Loucy (cell line): Measurements from ENCODE around the gene ADAMTS16.

Experiments used
- H2AFZ ChIP-seq: fragments of 200-600 bp; sonication (generic); 2 replicates; pipeline ENCODE4 v1.6.0; 2016; ENCODE audit warnings: antibody characterized with exemption, mild to moderate bottlenecking, low read length, moderate library complexity
- H3F3A ChIP-seq: fragments of 200-600 bp; 2 replicates; pipeline ENCODE4 v1.6.0; 2016; ENCODE audit warnings: antibody characterized with exemption, low read depth, mild to moderate bottlenecking
- H3K27me3 ChIP-seq: fragments of 200-600 bp; sonication (generic); 2 replicates; pipeline ENCODE4 v1.6.1; 2014; ENCODE audit warnings: low read length, mild to moderate bottlenecking; ENCODE audit not compliant: insufficient read depth, poor library complexity, severe bottlenecking
- H3K36me3 ChIP-seq: fragments of 200-600 bp; sonication (generic); 2 replicates; pipeline ENCODE4 v1.6.1; 2016; ENCODE audit warnings: low read length; ENCODE audit not compliant: insufficient read depth
- H3K4me1 ChIP-seq: fragments of 200-600 bp; sonication (generic); 2 replicates; pipeline ENCODE4 v1.5.1; 2014; ENCODE audit warnings: low read length, mild to moderate bottlenecking; ENCODE audit not compliant: insufficient read depth, poor library complexity, severe bottlenecking
- H3K4me2 ChIP-seq: fragments of 200-600 bp; sonication (generic); 2 replicates; pipeline ENCODE4 v1.6.0; 2014; ENCODE audit warnings: antibody characterized with exemption, low read length, low read depth, mild to moderate bottlenecking; ENCODE audit not compliant: poor library complexity, severe bottlenecking
- H3K4me3 ChIP-seq: fragments of 200-600 bp; sonication (generic); 2 replicates; pipeline ENCODE4 v1.5.1; 2014; ENCODE audit warnings: low read length, mild to moderate bottlenecking, mixed read lengths; ENCODE audit not compliant: poor library complexity, severe bottlenecking
- H3K79me2 ChIP-seq: fragments of 200-600 bp; sonication (generic); 2 replicates; pipeline ENCODE4 v1.6.1; 2014; ENCODE audit warnings: low read length; ENCODE audit not compliant: insufficient read depth
- H3K9ac ChIP-seq: fragments of 200-600 bp; sonication (generic); 2 replicates; pipeline ENCODE4 v1.6.0; 2014; ENCODE audit warnings: mild to moderate bottlenecking, low read depth, low read length, moderate library complexity; ENCODE audit not compliant: poor library complexity, severe bottlenecking
- H3K9me2 ChIP-seq: fragments of 200-600 bp; sonication (generic); replicated peaks from 2 replicates; pipeline ENCODE4 v1.6.1; 2016; ENCODE audit warnings: low read depth, low read length, mixed read lengths
- H3K9me3 ChIP-seq: fragments of 200-600 bp; sonication (generic); 2 replicates; pipeline ENCODE4 v1.6.1; 2014; ENCODE audit warnings: mild to moderate bottlenecking, antibody characterized with exemption, low read length, low read depth; ENCODE audit not compliant: insufficient read depth
- H4K20me1 ChIP-seq: fragments of 200-600 bp; sonication (generic); 2 replicates; pipeline ENCODE4 v1.6.0; 2014; ENCODE audit warnings: antibody characterized with exemption, low read length, mild to moderate bottlenecking; ENCODE audit not compliant: insufficient read depth, poor library complexity, severe bottlenecking
- EZH2phosphoT487 ChIP-seq: fragments of 200-600 bp; IDR thresholded peaks from 2 replicates; pipeline ENCODE4 v1.6.1; 2018; ENCODE audit warnings: antibody characterized with exemption, mild to moderate bottlenecking, moderate library complexity, borderline replicate concordance
- TF ChIP-seq, protein P1 (sequence below): fragments of 200-600 bp; sonication (generic); conservative IDR thresholded peaks from 2 replicates; pipeline ENCODE4 v1.5.1; 2014; ENCODE audit warnings: mild to moderate bottlenecking, antibody characterized with exemption, low read length

Gene ADAMTS16

DNA sequence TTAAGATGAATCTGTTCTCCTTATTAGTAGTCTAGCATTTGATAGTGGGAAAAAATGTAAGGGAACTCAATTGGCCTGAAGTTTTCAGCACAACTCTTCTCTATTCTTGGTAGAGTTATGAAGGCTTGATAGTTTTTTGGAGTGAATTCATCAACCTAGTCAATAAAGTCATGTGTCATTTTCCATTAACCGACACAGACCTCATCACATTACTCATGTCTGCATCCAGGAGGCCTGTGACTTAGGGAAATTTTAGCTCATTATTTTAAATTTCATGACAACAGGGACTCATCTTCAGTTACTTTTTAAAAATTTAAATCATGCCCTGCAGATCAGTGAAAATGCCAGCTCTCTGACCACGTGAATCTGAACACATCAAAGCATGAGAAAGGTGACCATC, 63.3 kb downstream of the ADAMTS16 start:
- H3K27me3 ChIP-seq = no peaks in the 10 kb centered on the region
- H3K4me3 ChIP-seq = no peak overlapping the region
- no peak overlapping the region for H2AFZ ChIP-seq
- no peaks in the 10 kb centered on the region for H3F3A ChIP-seq
- no peak for TF ChIP-seq EZH2phosphoT487
- no peaks in the 10 kb centered on the region for H4K20me1 ChIP-seq
- no peaks in the 10 kb centered on the region; the same call in 1 of the 2 replicates for H3K9me3 ChIP-seq
- no peaks in the 10 kb centered on the region for H3K4me1 ChIP-seq
- no peaks in the 10 kb centered on the region for H3K79me2 ChIP-seq
- no peak overlapping the region for H3K4me2 ChIP-seq
- no peaks in the 10 kb centered on the region for H3K9me2 ChIP-seq
- H3K36me3 ChIP-seq = no peaks in the 10 kb centered on the region
- no peak overlapping the region for H3K9ac ChIP-seq

DNA sequence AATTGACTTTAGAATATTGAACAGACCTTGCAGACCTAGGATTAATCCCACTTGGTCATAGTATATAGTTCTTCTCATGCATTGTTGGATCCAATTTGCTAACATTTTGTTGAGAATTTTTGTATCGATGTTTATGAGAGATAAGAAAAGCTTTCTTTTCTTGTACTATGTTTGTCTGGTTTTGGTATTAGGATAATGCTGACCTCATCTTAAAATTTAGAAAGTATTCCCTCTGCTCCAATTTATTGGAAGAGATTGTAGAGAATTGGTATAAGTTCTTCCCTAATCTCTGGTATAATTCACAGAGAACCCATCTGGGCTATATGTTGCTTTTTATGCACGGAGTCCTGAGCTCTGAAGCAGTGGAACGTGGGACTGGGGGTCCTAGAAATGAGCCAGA, 67.7 kb downstream of the ADAMTS16 start:
- Histone ChIP-seq H3K9me3 (no peaks in the 10 kb centered on the region), H4K20me1 (no peaks in the 10 kb centered on the region), H3K79me2 (no peaks in the 10 kb centered on the region), H2AFZ (no peak overlapping the region), H3K4me1 (no peaks in the 10 kb centered on the region), H3F3A (no peaks in the 10 kb centered on the region), H3K9ac (no peak overlapping the region), H3K27me3 (no peaks in the 10 kb centered on the region), H3K36me3 (no peaks in the 10 kb centered on the region), H3K9me2 (no peaks in the 10 kb centered on the region), H3K4me3 (no peak overlapping the region), H3K4me2 (no peak overlapping the region)
- TF ChIP-seq EZH2phosphoT487 = no peak
- TF ChIP-seq, protein P1, sequence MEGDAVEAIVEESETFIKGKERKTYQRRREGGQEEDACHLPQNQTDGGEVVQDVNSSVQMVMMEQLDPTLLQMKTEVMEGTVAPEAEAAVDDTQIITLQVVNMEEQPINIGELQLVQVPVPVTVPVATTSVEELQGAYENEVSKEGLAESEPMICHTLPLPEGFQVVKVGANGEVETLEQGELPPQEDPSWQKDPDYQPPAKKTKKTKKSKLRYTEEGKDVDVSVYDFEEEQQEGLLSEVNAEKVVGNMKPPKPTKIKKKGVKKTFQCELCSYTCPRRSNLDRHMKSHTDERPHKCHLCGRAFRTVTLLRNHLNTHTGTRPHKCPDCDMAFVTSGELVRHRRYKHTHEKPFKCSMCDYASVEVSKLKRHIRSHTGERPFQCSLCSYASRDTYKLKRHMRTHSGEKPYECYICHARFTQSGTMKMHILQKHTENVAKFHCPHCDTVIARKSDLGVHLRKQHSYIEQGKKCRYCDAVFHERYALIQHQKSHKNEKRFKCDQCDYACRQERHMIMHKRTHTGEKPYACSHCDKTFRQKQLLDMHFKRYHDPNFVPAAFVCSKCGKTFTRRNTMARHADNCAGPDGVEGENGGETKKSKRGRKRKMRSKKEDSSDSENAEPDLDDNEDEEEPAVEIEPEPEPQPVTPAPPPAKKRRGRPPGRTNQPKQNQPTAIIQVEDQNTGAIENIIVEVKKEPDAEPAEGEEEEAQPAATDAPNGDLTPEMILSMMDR = no peak

DNA sequence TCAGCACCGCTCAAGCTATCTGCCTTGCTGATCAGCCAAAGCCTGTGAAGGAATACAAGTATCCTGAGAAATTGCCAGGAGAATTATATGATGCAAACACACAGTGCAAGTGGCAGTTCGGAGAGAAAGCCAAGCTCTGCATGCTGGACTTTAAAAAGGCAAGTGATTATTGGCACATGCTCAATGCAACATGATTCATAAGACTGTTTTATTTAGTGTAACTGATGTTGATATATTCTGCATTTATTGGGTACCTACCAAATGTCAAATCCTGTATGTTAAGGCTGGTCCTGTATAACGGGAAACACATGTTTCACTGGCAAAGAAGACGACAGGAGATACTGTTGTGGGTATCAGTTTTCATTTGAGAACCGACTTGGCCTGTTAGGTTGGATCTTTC, 69.0 kb downstream of the ADAMTS16 start:
- TF ChIP-seq, protein P1 = no peak
- TF ChIP-seq EZH2phosphoT487 = no peak
- Histone ChIP-seq H3K4me2 (no peak overlapping the region), H3K9me2 (no peaks in the 10 kb centered on the region), H3K36me3 (no peaks in the 10 kb centered on the region), H3K79me2 (no peaks in the 10 kb centered on the region), H3K9me3 (no peaks in the 10 kb centered on the region), H3K27me3 (no peaks in the 10 kb centered on the region), H3F3A (no peaks in the 10 kb centered on the region), H4K20me1 (no peaks in the 10 kb centered on the region), H2AFZ (no peak overlapping the region), H3K4me3 (no peak overlapping the region), H3K9ac (no peak overlapping the region), H3K4me1 (no peaks in the 10 kb centered on the region)

DNA sequence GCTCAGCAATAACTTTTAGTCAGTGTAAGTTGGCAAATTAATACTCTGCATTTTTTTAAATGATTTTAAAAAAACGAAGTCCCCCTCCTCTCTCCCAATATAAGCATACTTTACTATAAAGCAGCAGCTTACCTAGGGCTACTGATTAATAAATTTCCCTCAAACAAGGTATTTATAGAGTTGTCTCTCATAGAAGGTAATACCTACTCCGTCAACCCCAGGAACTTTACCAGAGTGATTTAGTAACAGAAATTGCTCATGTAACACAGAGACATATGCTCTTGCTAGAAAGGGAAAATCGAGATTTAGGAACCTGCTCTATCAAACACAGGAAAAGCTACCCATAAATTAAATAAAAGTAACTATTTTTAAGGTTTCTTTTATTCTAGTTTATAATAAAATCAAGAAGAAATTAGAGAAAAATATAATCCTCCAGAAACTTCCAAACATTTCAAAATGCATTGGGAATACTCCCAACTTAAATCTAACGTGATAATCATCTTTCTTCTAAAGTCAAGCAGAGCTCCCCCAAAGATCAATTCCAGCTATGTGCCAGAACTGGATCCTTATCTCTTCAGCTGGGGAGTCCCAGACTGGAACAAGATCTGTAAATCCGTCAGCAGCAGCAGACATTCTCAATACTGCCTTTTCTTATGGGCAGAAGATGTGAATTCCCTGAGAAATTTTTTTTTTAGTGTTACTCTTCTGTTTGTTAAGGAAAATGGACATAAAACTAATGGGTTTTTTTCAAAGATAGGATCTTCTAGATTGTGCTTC, 69.6 kb downstream of the ADAMTS16 start:
- Histone ChIP-seq H2AFZ (no peak overlapping the region), H3K4me1 (no peaks in the 10 kb centered on the region), H3F3A (no peaks in the 10 kb centered on the region), H4K20me1 (no peaks in the 10 kb centered on the region), H3K27me3 (no peaks in the 10 kb centered on the region), H3K36me3 (no peaks in the 10 kb centered on the region), H3K9me2 (no peaks in the 10 kb centered on the region), H3K9ac (no peak overlapping the region), H3K4me2 (no peak overlapping the region), H3K79me2 (no peaks in the 10 kb centered on the region), H3K4me3 (no peak overlapping the region), H3K9me3 (no peaks in the 10 kb centered on the region)
- TF ChIP-seq EZH2phosphoT487 = no peak
- TF ChIP-seq, protein P1 = no peak
